PC-9 (cell line): ENCODE measurements around the gene TP53I13. TPM values are rescaled to one million over a fixed set of nuclear protein-coding genes. Genes with fewer than 3 reads are reported as not detected.
A peak's percentile ranks its signal among the peaks of the same experiment; 100 is the strongest.

Experiments
- BruUV-seq: library from RNA; stranded (reverse); fragments of 400-500 nt; replicated peaks from 2 replicates; lab custom pipeline; 2021; lab: Mats Ljungman, UMichigan
- CTCF ChIA-PET: fragments of 300-600 bp; sonication (Branson Sonifier 250); formaldehyde crosslinking; loops from one replicate; lab custom pipeline; 2022; ENCODE audit warnings: antibody characterized with exemption; lab: Charles Lee
- POLR2A ChIA-PET: fragments of 300-600 bp; sonication (Branson Sonifier 250); formaldehyde crosslinking; loops from one replicate; lab custom pipeline; 2022; ENCODE audit warnings: antibody characterized with exemption; ENCODE audit not compliant: unreplicated experiment; lab: Charles Lee
- DNase-seq, 2 experiments: peaks; one replicate each; pipeline versions ENCODE4 v3.0.0 to v3.0.0-alpha.2; 2015 to 2022; ENCODE audit warnings: mixed read lengths in 1 of 2
- H2AFZ ChIP-seq: fragments of 200-600 bp; sonication (generic); 2 replicates; pipeline ENCODE4 v1.8.1; 2017; ENCODE audit warnings: antibody characterized with exemption
- H3F3A ChIP-seq: fragments of 200-600 bp; sonication (generic); 2 replicates; pipeline ENCODE4 v1.8.1; 2017; ENCODE audit warnings: antibody characterized with exemption, mild to moderate bottlenecking, low read depth; ENCODE audit not compliant: insufficient read depth
- H3K27ac ChIP-seq: fragments of 200-600 bp; sonication (generic); 2 replicates; pipeline ENCODE4 v1.6.1; 2016; ENCODE audit warnings: mixed run types
- H3K27me3 ChIP-seq: fragments of 200-600 bp; sonication (generic); 2 replicates; pipeline ENCODE4 v1.6.1; 2016; ENCODE audit warnings: low read depth, mixed run types; ENCODE audit not compliant: insufficient read depth
- H3K36me3 ChIP-seq: fragments of 200-600 bp; sonication (generic); 2 replicates; pipeline ENCODE4 v1.6.1; 2016; ENCODE audit warnings: low read depth, mixed run types
- H3K4me1 ChIP-seq: fragments of 200-600 bp; sonication (generic); replicated peaks from 2 replicates; pipeline ENCODE4 v1.6.1; 2016; ENCODE audit warnings: mixed run types; ENCODE audit not compliant: insufficient read depth
- H3K4me2 ChIP-seq: fragments of 200-600 bp; sonication (generic); 2 replicates; pipeline ENCODE4 v1.6.1; 2017; ENCODE audit warnings: mixed run types
- H3K4me3 ChIP-seq: fragments of 200-600 bp; sonication (generic); 2 replicates; pipeline ENCODE4 v1.6.1; 2016; ENCODE audit warnings: mixed run types
- H3K79me2 ChIP-seq: fragments of 200-600 bp; sonication (generic); 2 replicates; pipeline ENCODE4 v1.6.1; 2017; ENCODE audit warnings: low read depth, mixed run types
- H3K9me2 ChIP-seq: fragments of 200-600 bp; sonication (generic); 2 replicates; pipeline ENCODE4 v1.8.1; 2017; ENCODE audit warnings: mild to moderate bottlenecking; ENCODE audit not compliant: insufficient read depth
- H3K9me3 ChIP-seq: fragments of 200-600 bp; sonication (generic); 2 replicates; pipeline ENCODE4 v1.8.1; 2016; ENCODE audit warnings: low read depth; ENCODE audit not compliant: insufficient read depth
- H4K20me1 ChIP-seq: fragments of 200-600 bp; sonication (generic); 2 replicates; pipeline ENCODE4 v1.8.1; 2017; ENCODE audit not compliant: insufficient read depth
- CTCF ChIP-seq: fragments of 200-600 bp; sonication (generic); conservative IDR thresholded peaks from 2 replicates; pipeline ENCODE4 v1.6.1; 2017; ENCODE audit warnings: mixed run types, antibody characterized with exemption, mild to moderate bottlenecking, moderate library complexity
- EZH2 ChIP-seq: fragments of 200-600 bp; sonication (generic); IDR thresholded peaks from 2 replicates; pipeline ENCODE4 v1.8.0; 2017; ENCODE audit warnings: antibody characterized with exemption, low read depth
- intact Hi-C: fragments of 100-400 bp; cut with micrococcal nuclease; formaldehyde crosslinking; loops from one replicate; pipeline ENCODE4 v1.10.0; 2022; ENCODE audit not compliant: unreplicated experiment
- total RNA-seq: library from RNA; stranded (reverse); gene quantifications from 2 replicates; pipeline ENCODE4 v1.2.3, GENCODE V29; 2021

Gene TP53I13
- total RNA-seq, 1 experiment from 2014 or later = 46.9 TPM

DNA sequence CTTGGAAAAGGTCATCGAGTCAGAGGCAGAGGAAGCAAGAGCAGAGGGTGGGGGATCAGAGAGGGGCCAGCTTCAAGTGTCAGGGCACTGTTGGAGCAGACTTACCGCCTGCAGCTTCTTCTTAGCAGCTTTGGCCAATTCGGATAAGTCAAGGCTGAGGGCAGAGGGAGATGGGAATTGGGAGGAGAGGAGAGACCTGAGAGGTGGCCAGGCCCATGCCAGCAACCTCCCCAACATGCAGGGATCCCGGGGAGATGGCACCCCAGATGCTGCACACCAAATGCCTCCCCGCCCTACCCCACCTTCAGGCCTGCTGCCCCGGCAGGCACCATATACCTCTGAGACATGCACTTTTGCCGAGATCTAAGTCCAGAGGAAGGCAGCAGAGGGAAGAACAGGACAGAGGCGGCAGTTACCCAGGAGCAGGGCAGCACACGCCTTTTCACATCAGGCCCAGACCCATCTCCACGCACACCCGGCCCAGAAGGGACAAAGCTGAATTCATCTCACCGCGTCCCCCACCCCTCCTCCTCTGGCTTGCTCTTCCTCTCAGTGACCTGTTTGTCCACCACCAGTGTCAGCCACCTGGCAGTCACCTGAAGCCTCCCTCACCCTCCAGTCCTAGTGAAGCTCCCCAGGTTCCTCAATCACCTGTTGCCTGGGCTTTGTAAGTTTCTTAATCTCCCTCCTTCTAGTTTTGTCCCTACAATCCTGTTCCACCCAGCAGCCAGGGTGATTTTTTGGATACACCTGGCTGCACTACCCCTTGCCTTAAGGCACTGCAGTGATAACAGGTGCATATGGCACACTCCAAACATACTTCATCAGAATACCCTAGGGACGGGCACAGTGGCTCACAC lies 10.4 kb downstream of the TP53I13 start:
- intact Hi-C loops = no loop called here
- no peak overlapping the region for H3K4me2 ChIP-seq
- CTCF ChIA-PET = interaction anchor here (0.6 kb wide), 1 partner anchor 518 kb away, joined by 3 read pairs; no protein-coding TSS in a partner anchor

GRCh38 chr17:29579866-29580771 lies 11.6 kb downstream of the TP53I13 start:
- Histone ChIP-seq H3K27ac (no peak overlapping the region), H2AFZ (no peak overlapping the region), H3K4me1 (no peaks in the 10 kb centered on the region), H3K79me2 (peaks cover 11% of the 10 kb centered on the region), H3K4me3 (no peak overlapping the region), H3K9me2 (no peaks in the 10 kb centered on the region), H3K27me3 (no peaks in the 10 kb centered on the region), H3K9me3 (no peaks in the 10 kb centered on the region), H3F3A (no peaks in the 10 kb centered on the region), H3K4me2 (no peak overlapping the region), H3K36me3 (no peaks in the 10 kb centered on the region), H4K20me1 (peaks cover 3% of the 10 kb centered on the region; the same call in 1 of the 2 replicates)
- no TSS peak for BruUV-seq
- ChIA-PET POLR2A (no interaction called here), CTCF (interaction anchor here (0.6 to 1.6 kb wide), 6 partner anchors 20 to 513 kb away, joined by 3 to 22 read pairs (median 7); no protein-coding TSS in a partner anchor)
- no peak for TF ChIP-seq EZH2
- TF ChIP-seq CTCF = peak; percentile 87
- peak; percentile 69 to 83 for DNase-seq
- intact Hi-C loops = loop anchor here (1.0 to 2.0 kb wide), 3 partner anchors 351 to 513 kb away; no protein-coding TSS in a partner anchor

More for the DNA sequence above, 10.4 kb downstream of the TP53I13 start:
- Histone ChIP-seq H3F3A (no peaks in the 10 kb centered on the region), H3K9me2 (no peaks in the 10 kb centered on the region), H3K27ac (no peak overlapping the region), H3K36me3 (no peaks in the 10 kb centered on the region), H3K9me3 (no peaks in the 10 kb centered on the region), H3K79me2 (no peaks in the 10 kb centered on the region), H3K27me3 (no peaks in the 10 kb centered on the region), H3K4me3 (no peak overlapping the region), H2AFZ (no peak overlapping the region), H3K4me1 (no peaks in the 10 kb centered on the region), H4K20me1 (0 out of 2 replicates have a peak, but pooled peaks cover 3% of the 10 kb centered on the region)
- no peak for DNase-seq
- no TSS peak for BruUV-seq
- POLR2A ChIA-PET = no interaction called here
- no peak for TF ChIP-seq CTCF
- no peak for TF ChIP-seq EZH2
